ENCODE results near the gene BIN1.
"Not testable (repeated sequence)": the region's sequence is repeated elsewhere in the genome, so short reads cannot be mapped to it uniquely, and the experiment has no call there.

The BIN1 gene

GRCh38 chr2:127130421-127130820 is 23.5 kb upstream of the BIN1 start:
- DNase-seq, result no peak

GRCh38 chr2:127129937-127130336 is 23.0 kb upstream of the BIN1 start:
- DNase-seq, result no peak

GRCh38 chr2:127128445-127128904 is 21.5 kb upstream of the BIN1 start:
- no peak for DNase-seq

- DNase-seq, result no peak
Measured at GRCh38 chr2:127125821-127126220, 18.9 kb upstream of the BIN1 start.

GRCh38 chr2:127124426-127124825 is 17.5 kb upstream of the BIN1 start:
- DNase-seq, result no peak

- no peak for DNase-seq
Measured at GRCh38 chr2:127122361-127123027, 15.5 kb upstream of the BIN1 start.

- no peak for DNase-seq
Measured at GRCh38 chr2:127121776-127122176, 14.8 kb upstream of the BIN1 start.

GRCh38 chr2:127121353-127121752 is 14.4 kb upstream of the BIN1 start:
- no peak for DNase-seq

GRCh38 chr2:127120408-127120807 is 13.5 kb upstream of the BIN1 start:
- DNase-seq, result not testable (repeated sequence)

GRCh38 chr2:127118467-127118866 is 11.5 kb upstream of the BIN1 start:
- no peak for DNase-seq

GRCh38 chr2:127118038-127118437 is 11.1 kb upstream of the BIN1 start:
- DNase-seq, result no peak

- DNase-seq, result no peak
Measured at GRCh38 chr2:127117603-127118002, 10.6 kb upstream of the BIN1 start.

- no peak for DNase-seq
Measured at GRCh38 chr2:127115471-127116199, 8.7 kb upstream of the BIN1 start.

- no peak for DNase-seq
Measured at GRCh38 chr2:127110985-127111384, 4.0 kb upstream of the BIN1 start.

GRCh38 chr2:127108090-127108523 is 1.2 kb upstream of the BIN1 start:
- no peak for DNase-seq

- no peak for DNase-seq
Measured at GRCh38 chr2:127107622-127107999, 657 bp upstream of the BIN1 start.

- DNase-seq, result no peak
Measured at GRCh38 chr2:127106457-127106990, 430 bp downstream of the BIN1 start.

GRCh38 chr2:127105656-127106456 is 1.1 kb downstream of the BIN1 start:
- DNase-seq, result no peak

- no peak for DNase-seq
Measured at GRCh38 chr2:127104881-127105655, 1.9 kb downstream of the BIN1 start.

- no peak for DNase-seq
Measured at GRCh38 chr2:127104166-127104660, 2.7 kb downstream of the BIN1 start.

- no peak for DNase-seq
Measured at GRCh38 chr2:127103243-127104165, 3.5 kb downstream of the BIN1 start.

All from activated CD8-positive, alpha-beta memory T cell treated with anti-CD3 and anti-CD28 coated beads, Interleukin-2, amount 50 U/mL, for 4 hours (primary cell).